ENCODE results near the gene IGFL2.
"Not testable (repeated sequence)": the region's sequence is repeated elsewhere in the genome, so short reads cannot be mapped to it uniquely, and the experiment has no call there.

Gene IGFL2

DNA sequence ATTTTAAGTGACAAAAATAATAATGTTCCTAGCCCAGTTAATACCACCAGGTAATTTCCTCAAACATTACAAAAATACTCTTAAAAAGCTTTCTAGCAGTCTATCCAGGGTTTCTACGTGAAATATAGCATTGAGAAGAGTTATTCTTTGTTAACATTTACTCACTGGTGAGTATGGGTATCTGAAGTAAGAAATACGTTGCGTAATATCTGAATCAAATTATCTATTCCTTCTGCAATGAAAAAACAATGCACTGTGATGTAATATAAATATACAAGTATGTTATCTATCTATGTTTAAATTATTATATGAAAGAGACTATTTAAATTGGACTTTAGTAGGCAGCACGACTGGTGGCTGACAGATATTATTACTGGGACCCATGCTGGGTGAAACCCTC is 5.7 kb upstream of the IGFL2 start:
- DNase-seq (ENCODE audit: low spot score), result no peak

DNA sequence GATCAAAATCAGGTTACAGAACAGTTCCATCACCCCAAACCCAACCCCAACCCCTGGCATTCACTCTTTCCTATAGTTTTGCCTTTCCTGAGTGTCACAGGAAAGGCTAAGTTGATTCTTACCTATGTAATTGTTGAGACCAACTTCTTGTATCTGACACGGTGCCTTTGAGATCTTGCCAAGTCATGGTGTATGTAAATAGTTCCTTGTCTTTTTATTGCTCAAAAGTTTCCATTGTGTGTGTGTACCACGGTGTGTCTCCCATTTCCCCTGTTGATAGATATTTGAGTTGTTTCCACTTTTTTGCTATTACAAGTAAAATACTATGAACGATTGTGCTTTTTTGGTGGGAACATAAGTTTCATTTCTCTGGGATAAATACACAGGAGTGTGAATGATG is 3.3 kb upstream of the IGFL2 start:
- no peak for DNase-seq (ENCODE audit: low spot score)

- DNase-seq (ENCODE audit: low spot score), result no peak
Measured at GRCh38 chr19:46147166-46147740, 785 bp upstream of the IGFL2 start.

GRCh38 chr19:46150606-46151005 is 2.6 kb downstream of the IGFL2 start:
- no peak for DNase-seq (ENCODE audit: low spot score)

- DNase-seq (ENCODE audit: low spot score), result no peak
Measured at GRCh38 chr19:46155237-46155636, 7.2 kb downstream of the IGFL2 start.

GRCh38 chr19:46159418-46160232 is 11.6 kb downstream of the IGFL2 start:
- DNase-seq (ENCODE audit: low spot score), result no peak

- DNase-seq (ENCODE audit: low spot score), result no peak
Measured at GRCh38 chr19:46160233-46160775, 12.3 kb downstream of the IGFL2 start.

GRCh38 chr19:46161642-46162257 is 13.7 kb downstream of the IGFL2 start:
- not testable (repeated sequence) for DNase-seq (ENCODE audit: low spot score)

DNA sequence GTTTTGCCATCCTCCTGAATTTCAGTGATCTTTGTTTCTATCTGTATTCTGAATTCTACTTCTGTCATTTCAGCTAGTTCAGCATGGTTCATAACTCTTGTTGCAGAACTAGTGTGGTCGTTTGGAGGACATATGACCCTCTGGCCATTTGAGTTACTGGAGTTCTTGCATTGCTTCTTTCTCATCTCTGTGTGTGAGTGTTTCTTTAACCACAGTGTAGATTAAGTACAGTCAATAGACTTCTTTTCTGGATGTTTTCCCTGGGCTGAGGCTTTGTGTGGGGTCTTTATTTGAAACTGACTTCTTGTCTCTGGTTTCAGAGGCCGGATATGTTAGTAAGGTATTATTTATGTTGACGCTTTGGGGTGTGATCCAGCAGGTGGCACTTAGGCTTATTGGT is 14.7 kb downstream of the IGFL2 start:
- DNase-seq (ENCODE audit: low spot score), result no peak

- DNase-seq (ENCODE audit: low spot score), result no peak
Measured at GRCh38 chr19:46173886-46174480, 25.9 kb downstream of the IGFL2 start.

DNA sequence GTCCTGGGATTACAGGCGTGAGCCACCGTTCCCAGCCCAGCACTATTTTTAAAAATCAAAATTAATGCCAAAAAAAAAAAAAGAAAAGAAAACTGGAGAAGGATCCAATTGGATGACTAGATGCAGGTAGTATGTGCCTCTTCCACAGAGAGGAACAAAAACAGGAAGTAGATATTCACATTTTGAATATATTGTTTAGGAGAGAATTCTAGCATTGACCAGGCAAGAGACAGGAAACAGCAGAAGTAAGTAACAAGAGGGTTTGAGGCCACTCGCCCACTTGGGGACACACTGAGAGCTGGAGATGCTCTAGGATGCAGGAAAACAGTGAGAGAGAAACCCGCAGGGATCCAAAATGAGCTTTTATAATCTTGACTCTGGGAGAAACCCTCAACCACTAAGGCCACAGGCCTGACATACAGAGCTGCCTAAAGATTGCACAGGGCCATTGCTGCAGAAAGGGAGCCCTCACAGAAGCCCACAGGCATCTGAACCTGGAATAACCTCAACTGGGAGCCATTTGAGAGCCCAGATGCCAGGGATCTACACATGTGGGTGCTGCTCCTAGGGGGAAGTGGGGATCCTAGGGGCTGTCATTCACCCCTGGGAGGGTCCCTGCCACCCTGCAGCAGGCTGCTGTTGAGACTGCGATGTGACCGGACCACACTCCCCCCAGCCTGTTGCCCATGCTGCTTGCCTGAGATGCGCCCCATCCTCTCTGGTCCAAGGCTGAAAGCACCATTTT is 28.2 kb downstream of the IGFL2 start:
- DNase-seq (ENCODE audit: low spot score), result no peak

DNA sequence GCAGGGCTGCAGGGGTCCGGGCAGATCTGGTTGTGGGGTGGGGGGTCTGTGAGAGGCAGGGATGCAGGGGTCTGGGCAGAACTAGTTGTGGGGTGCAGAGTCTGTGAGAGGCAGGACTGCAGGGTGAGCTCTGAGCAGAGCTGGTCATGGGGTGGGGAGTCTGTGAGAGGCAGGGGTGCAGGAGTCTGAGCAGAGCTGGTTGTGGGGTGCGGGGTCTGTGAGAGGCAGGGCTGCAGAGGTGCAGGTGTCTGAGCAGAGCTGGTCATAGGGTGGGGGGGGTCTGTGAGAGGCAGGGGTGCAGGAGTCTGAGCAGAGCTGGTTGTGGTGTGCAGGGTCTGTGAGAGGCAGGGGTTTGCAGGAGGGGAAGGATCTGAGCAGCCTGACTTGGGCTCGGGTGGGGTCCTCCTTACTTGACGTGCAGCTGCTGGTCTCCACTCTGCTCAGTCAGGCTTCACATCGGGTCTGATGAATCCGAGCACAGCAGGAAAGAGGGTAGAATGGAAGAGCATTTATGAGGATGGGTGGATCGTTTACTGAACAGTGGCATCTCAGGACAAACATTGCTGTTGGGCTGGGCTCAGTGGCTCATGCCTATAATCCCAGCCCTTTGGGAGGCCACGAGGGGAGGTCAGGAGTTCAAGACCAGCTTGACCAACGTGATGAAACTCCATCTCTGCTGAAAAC is 31.2 kb downstream of the IGFL2 start:
- no peak for DNase-seq (ENCODE audit: low spot score)

- no peak for DNase-seq (ENCODE audit: low spot score)
Measured at GRCh38 chr19:46180701-46181387, 32.8 kb downstream of the IGFL2 start.

DNA sequence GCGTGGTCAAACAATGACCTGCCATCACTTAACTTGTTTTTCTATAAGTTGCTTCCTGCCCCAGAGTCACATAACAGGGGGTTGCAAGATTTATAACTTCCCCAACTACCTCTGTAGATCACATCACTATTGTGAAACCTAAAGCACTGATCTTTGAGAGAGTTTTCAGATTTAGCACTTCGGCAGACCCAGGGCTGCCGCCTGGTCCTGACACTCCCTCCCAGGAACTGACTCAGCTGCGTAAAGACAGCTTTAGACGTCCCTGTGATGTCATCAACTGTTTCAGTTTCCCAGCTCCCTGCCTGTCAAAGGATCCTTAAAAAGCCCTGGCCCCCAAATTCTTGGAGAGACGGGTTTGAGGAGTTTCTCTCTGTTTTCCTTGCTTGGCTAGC is 33.3 kb downstream of the IGFL2 start:
- DNase-seq (ENCODE audit: low spot score), result no peak

DNA sequence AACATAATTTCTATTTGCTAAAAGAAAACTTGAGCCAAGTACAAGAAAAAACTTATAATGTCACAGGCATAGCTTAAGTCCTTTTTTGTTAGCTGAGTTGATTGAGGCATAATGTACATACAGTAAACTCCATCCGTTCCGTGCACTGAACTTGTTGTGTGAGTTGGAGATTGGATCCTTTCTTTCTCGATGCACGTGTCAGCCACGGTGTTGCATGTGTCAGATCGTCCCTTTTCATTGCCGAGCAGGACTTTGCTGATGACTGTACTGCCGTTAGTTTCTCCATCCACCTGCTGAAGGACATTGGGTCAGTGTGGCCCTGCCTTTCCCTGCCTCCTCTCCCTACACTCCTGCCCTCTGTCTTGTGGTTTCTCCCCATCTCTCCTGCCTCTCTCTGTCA is 34.4 kb downstream of the IGFL2 start:
- DNase-seq (ENCODE audit: low spot score), result no peak

DNA sequence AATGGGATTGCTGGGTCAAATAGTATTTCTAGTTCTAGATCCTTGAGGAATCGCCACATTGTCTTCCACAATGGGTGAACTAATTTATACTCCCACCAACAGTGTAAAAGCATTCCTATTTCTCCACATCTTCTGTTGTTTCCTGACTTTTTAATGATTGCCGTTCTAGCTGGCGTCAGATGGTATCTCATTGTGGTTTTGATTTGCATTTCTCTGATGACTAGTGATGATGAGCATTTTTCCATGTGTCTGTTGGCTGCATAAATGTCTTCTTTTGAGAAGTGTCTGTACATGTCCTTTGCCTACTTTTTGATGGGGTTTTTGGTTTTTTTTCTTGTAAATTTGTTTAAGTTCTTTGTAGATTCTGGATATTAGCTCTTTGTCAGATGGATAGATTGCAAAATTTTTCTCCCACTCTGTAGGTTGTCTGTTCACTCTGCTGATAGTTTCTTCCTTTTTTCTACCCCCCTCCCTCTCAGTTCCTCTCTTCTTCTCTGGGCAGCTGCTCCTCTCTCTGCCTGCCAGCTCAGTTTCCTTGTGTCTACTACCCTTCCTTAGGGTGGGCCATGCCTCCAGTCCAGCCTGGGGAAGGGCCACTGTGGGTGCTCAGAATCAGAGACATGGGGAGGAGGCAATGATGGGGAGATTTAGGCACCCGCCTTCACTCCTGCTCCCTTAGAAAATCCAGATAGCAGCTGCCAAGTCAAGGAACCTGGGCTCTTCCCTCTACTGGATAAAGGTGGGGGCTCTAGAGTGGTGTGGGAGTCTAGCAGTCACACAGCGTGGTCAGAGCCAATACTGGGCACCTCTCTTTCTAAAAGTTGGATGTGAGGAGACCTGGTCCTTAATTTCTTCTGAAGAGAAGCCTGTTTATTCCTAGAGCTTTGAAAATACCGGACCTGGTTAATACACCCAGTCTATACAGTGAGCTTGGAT is 37.0 kb downstream of the IGFL2 start:
- not testable (repeated sequence) for DNase-seq (ENCODE audit: low spot score)

DNA sequence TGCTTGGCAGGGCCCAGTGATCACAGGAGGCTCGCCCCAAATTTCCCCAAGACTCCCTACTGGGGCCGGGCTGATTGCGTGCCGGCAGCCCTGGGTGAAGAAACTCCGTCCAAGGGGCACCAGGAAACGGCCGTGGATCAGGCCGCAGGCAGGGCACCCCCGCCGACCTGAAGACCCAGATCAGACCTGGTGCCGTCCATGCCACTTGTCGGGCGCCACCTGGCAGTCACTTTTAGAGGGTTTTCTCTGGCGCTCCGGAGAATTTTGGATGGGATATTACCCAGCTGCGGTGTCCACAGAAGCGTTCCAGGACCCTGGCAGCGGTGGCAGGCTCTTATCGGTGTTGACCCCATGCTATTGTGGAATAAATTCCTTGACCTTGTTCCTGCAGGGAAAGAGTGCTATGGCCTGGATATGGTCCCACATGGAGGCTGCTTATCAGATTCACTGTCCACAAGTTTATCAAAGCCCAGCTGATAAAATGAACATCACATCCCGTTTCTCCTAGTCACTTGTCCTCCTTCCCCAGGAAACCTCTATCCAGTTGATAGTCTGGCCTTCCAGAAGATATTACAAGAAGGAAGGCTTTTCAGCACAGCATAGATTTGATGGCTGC is 38.2 kb downstream of the IGFL2 start:
- DNase-seq (ENCODE audit: low spot score), result no peak

- DNase-seq (ENCODE audit: low spot score), result no peak
Measured at GRCh38 chr19:46186717-46187101, 38.7 kb downstream of the IGFL2 start.
